ENCODE data around the gene KCNJ14.

The KCNJ14 gene

DNA sequence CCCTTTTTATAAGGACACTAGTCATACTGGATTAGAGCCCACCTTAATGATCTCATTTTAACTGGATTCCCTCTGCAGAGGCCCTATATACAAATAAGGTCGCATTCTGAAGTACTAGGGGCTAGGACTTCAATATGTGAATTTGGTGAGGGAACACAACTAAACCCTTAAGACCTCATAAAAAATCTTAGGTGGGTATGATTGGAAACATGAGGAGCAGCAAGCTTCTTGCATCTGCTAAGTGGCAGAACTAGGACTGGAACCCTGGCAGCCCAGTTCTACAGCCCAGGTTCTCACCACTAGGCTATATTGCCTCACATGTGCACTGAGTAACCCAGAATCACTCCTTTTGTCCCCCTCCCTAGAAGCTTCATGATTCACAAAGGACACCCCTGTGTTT lies 26.7 kb upstream of the KCNJ14 start:
- in situ Hi-C loops (cut with HindIII; ENCODE audit: low pct_ligation_motif_present, low sequenced_read_pairs): no loop called here
- no peak overlapping the region for H3K27ac ChIP-seq
- no peak for DNase-seq
- TF ChIP-seq, protein P1, sequence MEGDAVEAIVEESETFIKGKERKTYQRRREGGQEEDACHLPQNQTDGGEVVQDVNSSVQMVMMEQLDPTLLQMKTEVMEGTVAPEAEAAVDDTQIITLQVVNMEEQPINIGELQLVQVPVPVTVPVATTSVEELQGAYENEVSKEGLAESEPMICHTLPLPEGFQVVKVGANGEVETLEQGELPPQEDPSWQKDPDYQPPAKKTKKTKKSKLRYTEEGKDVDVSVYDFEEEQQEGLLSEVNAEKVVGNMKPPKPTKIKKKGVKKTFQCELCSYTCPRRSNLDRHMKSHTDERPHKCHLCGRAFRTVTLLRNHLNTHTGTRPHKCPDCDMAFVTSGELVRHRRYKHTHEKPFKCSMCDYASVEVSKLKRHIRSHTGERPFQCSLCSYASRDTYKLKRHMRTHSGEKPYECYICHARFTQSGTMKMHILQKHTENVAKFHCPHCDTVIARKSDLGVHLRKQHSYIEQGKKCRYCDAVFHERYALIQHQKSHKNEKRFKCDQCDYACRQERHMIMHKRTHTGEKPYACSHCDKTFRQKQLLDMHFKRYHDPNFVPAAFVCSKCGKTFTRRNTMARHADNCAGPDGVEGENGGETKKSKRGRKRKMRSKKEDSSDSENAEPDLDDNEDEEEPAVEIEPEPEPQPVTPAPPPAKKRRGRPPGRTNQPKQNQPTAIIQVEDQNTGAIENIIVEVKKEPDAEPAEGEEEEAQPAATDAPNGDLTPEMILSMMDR (IDR thresholded peaks at IDR 0.05; ENCODE audit: low read depth, low read length, missing control alignments): no peak
- H3K36me3 ChIP-seq (replicated peaks): no peaks in the 10 kb centered on the region
- H3K27me3 ChIP-seq (replicated peaks): no peaks in the 10 kb centered on the region
- H3K4me3 ChIP-seq (ENCODE audit: low read depth, low read length): no peak overlapping the region

DNA sequence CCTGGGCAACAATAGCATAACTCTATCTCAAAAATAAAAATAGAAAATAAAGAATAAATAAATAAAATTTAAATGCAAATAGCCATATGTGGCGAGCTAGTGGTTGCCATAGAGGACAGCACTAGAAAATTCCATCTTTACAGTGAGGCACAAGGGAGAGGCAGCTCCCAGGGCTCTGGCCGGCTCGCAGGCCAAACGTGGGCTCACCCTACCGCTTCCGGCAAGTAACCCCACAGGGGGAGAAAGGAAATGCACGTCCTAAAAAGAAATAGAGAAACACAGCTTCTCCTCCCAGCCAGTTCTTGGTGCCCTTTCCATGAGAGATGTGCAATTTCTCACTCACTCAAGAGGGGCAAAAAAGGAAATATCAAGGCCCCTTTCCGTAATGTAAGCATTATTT lies 22.0 kb upstream of the KCNJ14 start:
- in situ Hi-C loops (cut with HindIII; ENCODE audit: low pct_ligation_motif_present, low sequenced_read_pairs): no loop called here

DNA sequence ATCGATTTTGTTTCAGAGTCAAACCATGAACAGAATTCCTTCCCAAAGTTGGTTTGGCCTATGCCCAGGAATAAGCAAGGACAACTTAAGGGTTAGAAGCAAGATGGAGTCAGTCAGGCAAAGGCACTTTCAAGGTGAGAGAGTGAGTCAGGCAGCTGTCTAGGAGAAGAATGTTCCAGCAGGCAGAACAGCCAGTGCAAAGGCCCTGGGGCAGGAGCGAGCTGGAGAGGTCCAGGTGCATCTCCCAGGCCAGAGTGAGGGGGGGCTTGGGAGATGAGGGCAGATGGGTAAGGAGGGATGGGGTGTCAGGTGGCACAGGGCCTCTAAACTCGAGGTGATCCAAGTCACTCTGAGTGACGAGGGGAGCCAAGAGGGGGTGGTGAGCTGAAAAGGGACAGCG lies 18.8 kb upstream of the KCNJ14 start:
- DNase-seq: no peak
- TF ChIP-seq, protein P1 (IDR thresholded peaks at IDR 0.05; ENCODE audit: low read depth, low read length, missing control alignments): no peak
- Histone ChIP-seq H3K27me3 (replicated peaks) (no peaks in the 10 kb centered on the region), H3K27ac (no peak overlapping the region), H3K4me3 (ENCODE audit: low read depth, low read length) (no peak overlapping the region), H3K36me3 (replicated peaks) (no peaks in the 10 kb centered on the region)
- in situ Hi-C loops (cut with HindIII; ENCODE audit: low pct_ligation_motif_present, low sequenced_read_pairs): no loop called here

More for the DNA sequence above, 22.0 kb upstream of the KCNJ14 start:
- Histone ChIP-seq H3K27me3 (replicated peaks) (no peaks in the 10 kb centered on the region), H3K4me3 (ENCODE audit: low read depth, low read length) (no peak overlapping the region), H3K36me3 (replicated peaks) (no peaks in the 10 kb centered on the region), H3K27ac (no peak overlapping the region)
- TF ChIP-seq, protein P1 (IDR thresholded peaks at IDR 0.05; ENCODE audit: low read depth, low read length, missing control alignments): no peak
- no peak for DNase-seq

DNA sequence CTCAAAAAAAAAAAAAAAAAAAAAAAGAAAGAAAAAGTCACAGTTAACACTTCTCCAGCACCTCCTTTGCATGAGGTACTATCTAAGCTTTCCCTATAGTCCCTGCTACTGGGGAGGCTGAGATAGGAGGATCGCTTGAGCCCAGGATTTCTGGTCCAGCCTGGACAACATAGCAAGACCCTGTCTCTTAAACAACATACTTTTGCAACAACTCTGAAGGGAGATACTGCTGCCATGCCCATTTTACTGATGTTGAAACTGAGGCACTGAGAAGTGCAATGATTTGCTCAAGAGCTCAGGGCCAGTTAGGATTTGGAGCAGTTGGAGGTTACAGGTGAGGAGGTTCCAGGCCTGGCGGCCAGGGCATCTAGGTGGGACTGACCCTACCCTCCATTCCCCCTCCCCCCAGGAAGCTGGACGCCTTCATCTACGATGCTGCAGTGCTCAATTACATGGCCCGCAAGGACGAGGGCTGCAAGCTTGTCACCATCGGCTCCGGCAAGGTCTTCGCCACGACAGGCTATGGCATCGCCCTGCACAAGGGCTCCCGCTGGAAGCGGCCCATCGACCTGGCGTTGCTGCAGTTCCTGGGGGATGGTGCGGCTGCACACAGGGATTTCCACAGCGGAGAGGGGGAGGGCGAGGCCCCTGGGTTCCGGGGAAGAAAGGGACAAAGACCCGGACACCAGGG lies 13.9 kb upstream of the KCNJ14 start:
- in situ Hi-C loops (cut with HindIII; ENCODE audit: low pct_ligation_motif_present, low sequenced_read_pairs): no loop called here
- Histone ChIP-seq H3K27me3 (replicated peaks) (peaks cover 17% of the 10 kb centered on the region), H3K36me3 (replicated peaks) (no peaks in the 10 kb centered on the region), H3K4me3 (ENCODE audit: low read depth, low read length) (no peak overlapping the region), H3K27ac (no peak overlapping the region)
- DNase-seq: no peak
- TF ChIP-seq, protein P1 (IDR thresholded peaks at IDR 0.05; ENCODE audit: low read depth, low read length, missing control alignments): no peak

DNA sequence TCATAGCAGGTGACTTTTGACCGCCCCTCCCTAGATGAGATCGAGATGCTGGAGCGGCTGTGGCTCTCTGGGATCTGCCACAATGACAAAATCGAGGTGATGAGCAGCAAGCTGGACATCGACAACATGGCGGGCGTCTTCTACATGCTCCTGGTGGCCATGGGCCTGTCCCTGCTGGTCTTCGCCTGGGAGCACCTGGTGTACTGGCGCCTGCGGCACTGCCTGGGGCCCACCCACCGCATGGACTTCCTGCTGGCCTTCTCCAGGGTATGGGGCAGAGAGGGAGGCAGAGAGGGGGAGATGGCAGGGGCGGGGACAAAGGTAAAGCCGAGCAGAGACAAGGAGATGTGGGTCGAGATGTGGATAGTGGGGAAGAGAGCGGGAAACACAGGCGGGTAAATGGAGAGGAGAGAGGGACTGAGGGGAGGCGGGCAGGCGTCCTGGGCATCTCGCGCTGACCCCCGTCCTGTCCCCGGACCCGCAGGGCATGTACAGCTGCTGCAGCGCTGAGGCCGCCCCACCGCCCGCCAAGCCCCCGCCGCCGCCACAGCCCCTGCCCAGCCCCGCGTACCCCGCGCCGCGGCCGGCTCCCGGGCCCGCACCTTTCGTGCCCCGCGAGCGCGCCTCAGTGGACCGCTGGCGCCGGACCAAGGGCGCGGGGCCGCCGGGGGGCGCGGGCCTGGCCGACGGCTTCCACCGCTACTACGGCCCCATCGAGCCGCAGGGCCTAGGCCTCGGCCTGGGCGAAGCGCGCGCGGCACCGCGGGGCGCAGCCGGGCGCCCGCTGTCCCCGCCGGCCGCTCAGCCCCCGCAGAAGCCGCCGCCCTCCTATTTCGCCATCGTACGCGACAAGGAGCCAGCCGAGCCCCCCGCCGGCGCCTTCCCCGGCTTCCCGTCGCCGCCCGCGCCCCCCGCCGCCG lies 13.0 kb upstream of the KCNJ14 start:
- TF ChIP-seq, protein P1 (IDR thresholded peaks at IDR 0.05; ENCODE audit: low read depth, low read length, missing control alignments): no peak
- no peak for DNase-seq
- no peak overlapping the region for H3K4me3 ChIP-seq (ENCODE audit: low read depth, low read length)
- peaks cover 3% of the 10 kb centered on the region for H3K36me3 ChIP-seq (replicated peaks)
- H3K27me3 ChIP-seq (replicated peaks): peaks cover 17% of the 10 kb centered on the region
- no peak overlapping the region for H3K27ac ChIP-seq
- in situ Hi-C loops (cut with HindIII; ENCODE audit: low pct_ligation_motif_present, low sequenced_read_pairs): no loop called here
